Raji (cell line): ENCODE results near the gene CACNG7.

Experiments
- POLR2A ChIP-seq: IDR thresholded peaks from 2 replicates; pipeline ENCODE4 v1.6.1; 2011; ENCODE audit warnings: low read depth, low read length, control low read depth; ENCODE audit not compliant: insufficient read depth

The CACNG7 gene

GRCh38 chr19:53951947-53952346 is 42.9 kb downstream of the CACNG7 start:
- TF ChIP-seq POLR2A: no peak

GRCh38 chr19:53953383-53953782 is 44.3 kb downstream of the CACNG7 start:
- no peak for TF ChIP-seq POLR2A

GRCh38 chr19:53957448-53958167 is 48.5 kb downstream of the CACNG7 start:
- TF ChIP-seq POLR2A: no peak

GRCh38 chr19:53958168-53958571 is 49.1 kb downstream of the CACNG7 start:
- no peak for TF ChIP-seq POLR2A

GRCh38 chr19:53958823-53959757 is 50.0 kb downstream of the CACNG7 start:
- TF ChIP-seq POLR2A: no peak

- no peak for TF ChIP-seq POLR2A
Measured at GRCh38 chr19:53960187-53960586, 51.1 kb downstream of the CACNG7 start.

GRCh38 chr19:53960886-53961285 is 51.8 kb downstream of the CACNG7 start:
- no peak for TF ChIP-seq POLR2A

- no peak for TF ChIP-seq POLR2A
Measured at GRCh38 chr19:53961523-53962356, 52.7 kb downstream of the CACNG7 start.

- TF ChIP-seq POLR2A: no peak
Measured at GRCh38 chr19:53962887-53963431, 53.9 kb downstream of the CACNG7 start, which contains the start of gene CACNG8. TSS of gene CACNG8 (plus strand) at chr19:53962937.

GRCh38 chr19:53965091-53965490 is 56.0 kb downstream of the CACNG7 start:
- no peak for TF ChIP-seq POLR2A

- no peak for TF ChIP-seq POLR2A
Measured at GRCh38 chr19:53966931-53967330, 57.9 kb downstream of the CACNG7 start.

- no peak for TF ChIP-seq POLR2A
Measured at GRCh38 chr19:53969366-53969765, 60.3 kb downstream of the CACNG7 start.

- TF ChIP-seq POLR2A: no peak
Measured at GRCh38 chr19:53971673-53972072, 62.6 kb downstream of the CACNG7 start.

GRCh38 chr19:53977429-53977990 is 68.4 kb downstream of the CACNG7 start:
- TF ChIP-seq POLR2A: no peak
